HG02938 (cell line): Measurements from ENCODE around the gene APOC3.

Experiments
- ATAC-seq: cut with Tn5 transposase; IDR thresholded peaks from one replicate; pipeline ENCODE4 v1.9.1; 2021; ENCODE audit warnings: mild to moderate bottlenecking, moderate library complexity; ENCODE audit not compliant: unreplicated experiment

APOC3 gene

GRCh38 chr11:116869610-116870009 lies 39.9 kb downstream of the APOC3 start:
- ATAC-seq: no peak

- ATAC-seq: no peak
These were observed 40.3 kb downstream of the APOC3 start for GRCh38 chr11:116870054-116870453.

- no peak for ATAC-seq
These were observed 41.5 kb downstream of the APOC3 start for GRCh38 chr11:116871248-116871647.

DNA sequence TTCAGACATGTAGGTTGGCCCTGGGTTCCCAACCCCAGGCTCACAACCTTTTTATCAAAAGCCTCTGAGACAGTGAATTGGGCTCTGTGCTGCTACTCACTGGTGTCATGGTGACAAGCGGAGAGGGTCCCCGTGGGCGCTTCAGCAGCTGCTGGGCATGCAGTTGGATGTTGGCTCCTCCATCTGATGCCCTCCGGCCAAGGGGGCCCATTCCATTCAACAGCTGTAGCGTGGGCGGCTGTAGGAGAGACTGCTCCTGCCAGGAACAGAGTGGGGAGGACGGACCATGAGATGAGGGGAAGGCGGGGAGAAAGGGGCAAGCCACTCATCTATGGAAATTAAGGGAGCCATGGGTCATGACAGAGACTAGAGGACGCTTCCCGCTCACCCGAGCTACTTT lies 43.7 kb downstream of the APOC3 start:
- ATAC-seq: no peak

- no peak for ATAC-seq
These were observed 44.5 kb downstream of the APOC3 start for GRCh38 chr11:116874251-116874650.

DNA sequence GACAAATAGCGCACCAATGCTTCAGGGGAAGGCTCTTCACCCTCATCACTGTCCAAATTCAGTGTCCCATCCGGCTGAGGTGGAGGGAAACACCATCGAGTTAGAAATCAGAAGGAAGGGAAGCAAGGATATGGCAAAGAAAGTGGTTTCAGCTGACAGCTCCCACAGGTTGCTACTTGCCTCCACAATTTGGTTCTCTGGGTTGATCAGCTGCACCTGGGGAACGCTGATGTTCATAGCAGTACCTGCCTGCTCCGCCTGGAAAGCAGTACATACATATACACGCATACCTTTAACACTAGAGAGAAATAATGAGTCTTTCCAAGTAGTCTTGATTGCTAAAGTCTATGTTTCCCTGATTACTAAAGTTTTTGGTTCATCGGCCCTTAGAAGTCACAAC lies 45.5 kb downstream of the APOC3 start:
- ATAC-seq: no peak

DNA sequence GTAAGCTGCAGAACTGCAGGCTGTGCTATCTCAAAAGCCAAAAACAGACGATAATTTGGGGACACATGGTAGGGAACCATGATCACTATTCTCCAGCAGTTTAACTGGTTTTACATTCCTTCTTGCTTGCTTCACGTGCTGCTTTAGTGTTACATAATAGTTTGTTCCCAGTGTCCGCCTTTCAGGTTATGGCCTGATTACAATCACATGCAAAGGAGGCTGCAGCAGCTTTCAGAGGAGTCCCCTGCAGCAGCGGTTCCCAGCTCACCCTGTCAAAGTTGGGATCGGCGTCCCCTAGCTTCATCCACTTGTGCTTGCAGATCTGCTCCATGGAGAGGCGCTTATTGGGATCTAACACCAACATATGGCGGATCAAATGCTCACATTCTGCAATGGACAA lies 46.9 kb downstream of the APOC3 start:
- ATAC-seq: no peak

GRCh38 chr11:116879800-116880625 lies 50.3 kb downstream of the APOC3 start:
- no peak for ATAC-seq

DNA sequence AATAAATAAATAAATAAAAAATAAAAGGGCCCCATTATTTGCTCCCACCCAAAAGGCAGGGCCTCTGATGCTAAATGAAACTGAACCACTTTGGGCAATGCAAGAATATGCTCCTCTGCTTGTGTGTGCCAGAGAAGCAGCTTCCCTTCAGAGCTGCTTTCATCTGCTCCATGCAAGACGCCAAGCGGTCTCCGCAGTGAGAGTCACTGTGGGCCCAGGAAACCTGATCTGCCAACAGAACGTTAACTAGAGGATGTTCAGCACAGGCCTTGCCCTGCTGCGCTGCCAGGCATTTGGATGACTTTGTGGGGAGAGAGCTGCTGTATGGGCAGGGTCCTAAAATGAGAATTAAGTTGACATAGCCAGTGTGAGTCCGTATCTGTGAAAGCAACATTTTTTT lies 51.4 kb downstream of the APOC3 start:
- no peak for ATAC-seq

DNA sequence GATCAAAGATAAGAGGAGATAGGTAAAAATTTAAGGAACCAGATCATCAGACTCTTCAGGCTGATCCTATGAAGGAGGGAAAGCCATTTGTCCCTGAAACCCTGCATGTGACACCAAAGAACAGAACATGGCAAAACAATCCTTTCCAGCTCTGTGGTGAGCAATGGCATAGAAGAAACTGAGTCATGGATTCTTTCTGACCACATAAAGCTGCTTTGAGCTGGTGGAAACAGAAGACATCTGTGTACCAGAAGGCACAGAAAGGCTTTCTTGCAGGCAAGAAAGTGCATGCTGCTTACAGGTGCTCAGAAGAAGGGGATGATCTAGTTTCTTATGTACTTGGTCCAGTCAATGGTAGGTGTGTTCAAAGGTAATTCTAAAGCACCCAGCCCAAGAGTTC lies 52.7 kb downstream of the APOC3 start:
- no peak for ATAC-seq
